Stimulated activated effector memory CD8-positive, alpha-beta T cell treated with anti-CD3 and anti-CD28 coated beads, Interleukin-12 subunit alpha, Interleukin-12 subunit beta, amount 100 ng/mL, for 72 hours (primary cell): ENCODE results near the gene PZP.

Experiments
- ATAC-seq: fragments of 150-1000 bp; cut with Tn5 transposase; 2 replicates; pipeline ENCODE4 v1.10.0; 2021
- DNase-seq, 2 donors: peaks; one replicate each; pipeline ENCODE4 v3.0.0; 2021 to 2022; ENCODE audit warnings: low spot score in 2 of 2
- H3K27ac Mint-ChIP-seq: one replicate; pipeline ENCODE4 v1.8.0; 2022; ENCODE audit warnings: mild to moderate bottlenecking, mixed read lengths
- H3K36me3 Mint-ChIP-seq: one replicate; pipeline ENCODE4 v1.8.0; 2022; ENCODE audit warnings: mild to moderate bottlenecking, mixed read lengths
- H3K4me1 Mint-ChIP-seq: one replicate; pipeline ENCODE4 v1.8.0; 2022; ENCODE audit warnings: mixed read lengths
- H3K4me3 Mint-ChIP-seq: one replicate; pipeline ENCODE4 v1.8.0; 2022; ENCODE audit warnings: mild to moderate bottlenecking, mixed read lengths
- H3K9me3 Mint-ChIP-seq: one replicate; pipeline ENCODE4 v1.8.0; 2022; ENCODE audit warnings: mixed read lengths

The PZP gene

DNA sequence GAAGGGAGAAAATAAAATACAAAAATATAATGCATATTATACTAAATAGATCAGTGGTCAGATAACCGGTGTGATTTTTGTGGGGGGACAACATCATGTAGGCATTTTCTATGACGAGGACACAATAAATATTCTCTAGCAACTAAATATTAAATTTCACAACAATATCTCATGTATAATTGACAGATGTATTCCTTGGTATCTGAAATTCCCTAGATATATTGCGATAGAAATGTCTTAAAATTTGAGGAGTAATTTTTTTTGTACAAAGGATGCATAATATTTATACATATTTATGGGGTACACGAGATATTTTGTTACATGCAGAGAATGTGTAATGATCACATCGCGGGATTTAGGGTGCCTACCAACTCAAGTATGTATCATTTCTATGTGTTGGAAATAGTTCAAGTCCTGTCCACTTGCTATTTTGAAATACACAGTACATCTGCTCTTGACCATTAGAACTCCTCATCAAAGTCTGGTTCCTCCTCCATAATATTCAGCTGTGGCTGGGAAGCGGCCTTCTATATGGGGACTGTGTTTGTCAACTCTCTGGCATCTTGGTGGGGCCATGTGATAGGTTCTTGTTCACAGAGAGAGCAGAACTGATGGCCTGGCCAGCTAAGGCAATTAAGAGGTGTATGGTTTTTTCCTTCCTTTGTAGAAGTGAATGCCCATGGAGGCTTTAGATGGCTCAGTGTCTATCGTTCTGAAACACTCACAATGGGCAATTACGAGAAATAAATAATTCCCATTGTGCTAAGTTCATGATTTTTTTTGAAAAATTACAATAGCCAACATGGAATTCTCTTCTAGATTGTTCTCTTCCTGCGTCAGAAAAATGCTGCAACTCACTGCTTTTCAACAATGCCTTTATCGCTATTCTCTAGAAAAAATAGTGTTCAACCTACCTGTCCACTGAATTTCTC, 101.3 kb downstream of the PZP start:
- Mint-ChIP-seq H3K27ac (no peak overlapping the region), H3K4me3 (no peak overlapping the region), H3K4me1 (peaks cover 30% of the 10 kb centered on the region), H3K36me3 (peaks cover 6% of the 10 kb centered on the region), H3K9me3 (no peaks in the 10 kb centered on the region)
- no peak for ATAC-seq
- no peak for DNase-seq

DNA sequence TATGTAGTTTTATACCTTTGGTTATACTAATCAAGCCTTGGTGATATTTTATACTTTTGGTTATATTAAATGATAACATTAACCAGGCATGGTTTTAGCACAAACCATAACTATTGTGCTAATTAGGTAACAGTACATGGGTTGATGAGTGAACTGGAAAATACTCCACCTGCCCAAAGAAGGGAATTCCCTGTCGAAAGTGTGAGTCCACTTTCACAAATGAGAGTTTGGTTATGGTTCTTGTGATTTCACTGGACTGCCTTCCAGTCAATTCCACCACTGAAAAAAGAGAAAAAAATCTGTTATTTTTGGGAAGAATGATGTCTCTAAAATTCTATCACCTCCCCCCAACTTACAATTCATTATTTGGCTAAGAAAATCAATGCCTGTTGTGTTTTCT, 102.1 kb downstream of the PZP start:
- Mint-ChIP-seq H3K9me3 (no peaks in the 10 kb centered on the region), H3K4me1 (peaks cover 25% of the 10 kb centered on the region), H3K36me3 (peaks cover 6% of the 10 kb centered on the region), H3K4me3 (no peak overlapping the region), H3K27ac (no peak overlapping the region)
- DNase-seq (no peak), ATAC-seq (no peak)

DNA sequence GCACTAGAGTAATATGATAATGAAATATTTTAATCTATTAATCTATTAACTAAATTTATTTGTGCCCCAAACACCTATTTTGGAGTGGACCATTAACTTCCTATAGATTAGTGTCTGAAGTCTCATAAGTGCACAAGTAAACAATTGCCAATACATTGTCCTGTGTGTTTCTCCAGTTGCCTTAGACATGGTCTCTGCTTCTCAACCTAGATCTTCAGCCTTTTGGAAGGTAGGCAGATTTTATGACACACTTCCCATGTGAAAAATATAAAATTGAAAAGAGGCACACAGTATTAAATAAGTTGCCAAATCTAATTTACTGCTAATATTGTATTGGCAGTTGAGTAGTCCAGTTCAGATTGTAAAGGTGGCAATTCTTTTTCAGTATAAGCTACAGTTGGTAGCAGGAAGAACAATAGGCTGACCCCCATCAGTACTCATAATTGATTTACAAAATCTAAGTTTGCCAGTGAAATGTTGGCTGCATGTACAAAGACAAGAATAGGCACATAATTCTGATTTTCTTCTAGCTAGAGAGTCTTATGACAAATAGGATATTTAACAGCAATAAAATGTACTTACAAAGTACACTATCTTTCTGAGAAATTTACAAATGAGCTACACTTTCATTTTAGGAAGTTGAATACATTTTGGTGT, 103.3 kb downstream of the PZP start:
- H3K36me3 Mint-ChIP-seq, result peaks cover 6% of the 10 kb centered on the region
- H3K4me3 Mint-ChIP-seq, result no peak overlapping the region
- H3K27ac Mint-ChIP-seq, result no peak overlapping the region
- H3K9me3 Mint-ChIP-seq, result no peaks in the 10 kb centered on the region
- DNase-seq (no peak), ATAC-seq (no peak)
- peaks cover 24% of the 10 kb centered on the region for H3K4me1 Mint-ChIP-seq

DNA sequence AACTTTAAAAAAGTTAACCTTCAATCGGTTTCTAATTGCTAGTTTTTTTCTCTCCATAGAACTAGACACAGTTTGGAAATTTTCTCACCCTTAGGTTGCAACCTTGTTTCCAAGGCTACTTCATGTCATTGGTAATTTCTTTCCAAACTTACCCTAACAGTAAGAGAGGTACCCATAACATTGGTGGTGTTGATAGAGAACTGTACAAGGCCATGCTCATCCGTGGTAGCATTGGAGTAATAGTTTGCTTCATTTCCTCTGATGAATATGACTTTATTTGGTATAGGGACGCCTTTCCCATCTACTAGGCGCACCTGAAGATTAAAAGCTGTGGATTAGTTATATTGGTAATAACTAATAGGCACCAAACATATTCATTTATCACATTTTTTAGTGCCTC, 104.1 kb downstream of the PZP start:
- Mint-ChIP-seq H3K36me3 (peaks cover 4% of the 10 kb centered on the region), H3K9me3 (no peaks in the 10 kb centered on the region), H3K27ac (no peak overlapping the region), H3K4me1 (peaks cover 24% of the 10 kb centered on the region), H3K4me3 (no peak overlapping the region)
- DNase-seq (no peak), ATAC-seq (no peak)

DNA sequence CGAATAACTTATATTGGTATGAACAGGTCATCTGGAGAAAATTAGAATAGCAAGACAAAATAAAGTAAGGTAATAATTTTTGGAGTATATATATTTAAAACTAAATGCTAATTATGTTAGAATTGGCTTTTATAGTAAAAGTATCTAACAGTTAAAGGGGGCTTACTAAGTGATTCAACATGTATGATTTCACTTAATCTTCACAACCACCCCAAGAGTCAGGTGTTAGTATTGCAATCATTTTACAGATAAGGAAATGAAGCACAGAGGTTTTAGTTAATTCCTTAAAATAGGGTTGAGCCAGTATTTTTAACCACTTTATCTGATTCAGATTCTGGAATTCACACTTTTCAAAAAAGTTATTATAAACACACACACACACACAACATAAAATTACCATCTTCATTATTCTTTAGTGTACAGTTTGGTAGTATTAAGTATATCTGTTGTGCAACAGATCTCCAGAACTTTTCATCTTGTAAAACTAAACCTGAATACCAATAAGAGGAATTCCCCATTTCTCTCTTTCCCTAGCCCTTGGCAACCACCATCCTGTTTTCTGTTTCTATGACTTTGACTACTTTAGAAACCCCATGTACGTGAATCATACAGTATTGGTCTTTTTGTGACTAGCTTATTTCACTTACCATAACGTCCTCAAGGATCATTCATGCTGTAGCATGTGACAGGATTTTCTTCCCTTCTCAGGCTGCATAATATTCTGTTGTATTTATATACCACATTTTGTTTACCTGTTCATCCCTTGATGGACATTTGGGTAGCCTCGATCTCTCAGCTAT, 104.9 kb downstream of the PZP start:
- Mint-ChIP-seq H3K27ac (peak overlapping the region; percentile 50), H3K9me3 (no peaks in the 10 kb centered on the region)
- ATAC-seq, result peak; percentile 99

DNA sequence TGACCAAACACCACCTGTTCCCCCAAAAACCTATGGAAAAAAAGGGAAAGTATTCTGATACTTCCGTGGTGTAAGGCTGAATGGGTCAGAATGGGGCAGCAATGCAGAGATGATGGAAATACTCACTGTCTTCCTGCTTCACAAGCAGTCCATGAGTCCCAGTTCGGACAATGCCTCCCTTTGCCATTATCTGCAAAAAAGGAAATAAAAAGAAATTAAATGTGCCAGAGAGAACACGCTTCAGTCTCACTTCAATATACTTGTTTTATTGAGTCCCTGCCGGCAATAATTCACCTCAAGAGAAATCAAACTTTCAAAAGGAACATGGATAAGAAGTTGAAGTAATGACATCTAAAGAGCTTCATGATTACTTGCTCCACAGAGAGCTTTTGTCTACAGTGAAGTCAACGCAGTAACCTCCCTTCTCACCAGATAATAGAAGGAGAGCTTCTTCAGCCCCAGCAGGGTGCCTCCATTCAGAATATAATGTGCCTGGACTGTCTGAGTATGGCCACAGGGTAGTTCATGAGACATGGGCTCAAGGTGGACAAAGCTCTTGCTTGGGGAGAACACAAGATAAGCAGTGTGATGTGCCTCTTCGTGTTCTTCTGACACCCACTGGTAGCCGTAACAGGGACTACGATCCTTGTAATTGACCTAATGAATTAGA, 107.0 kb downstream of the PZP start:
- Mint-ChIP-seq H3K9me3 (no peaks in the 10 kb centered on the region), H3K4me3 (no peak overlapping the region), H3K4me1 (peaks cover 20% of the 10 kb centered on the region), H3K27ac (no peak overlapping the region), H3K36me3 (peaks cover 6% of the 10 kb centered on the region)
- DNase-seq, result no peak
- no peak for ATAC-seq

More for the DNA sequence above, 104.9 kb downstream of the PZP start:
- DNase-seq, result no peak
- peaks cover 6% of the 10 kb centered on the region for H3K36me3 Mint-ChIP-seq
- no peak overlapping the region for H3K4me3 Mint-ChIP-seq
- peaks cover 24% of the 10 kb centered on the region for H3K4me1 Mint-ChIP-seq

DNA sequence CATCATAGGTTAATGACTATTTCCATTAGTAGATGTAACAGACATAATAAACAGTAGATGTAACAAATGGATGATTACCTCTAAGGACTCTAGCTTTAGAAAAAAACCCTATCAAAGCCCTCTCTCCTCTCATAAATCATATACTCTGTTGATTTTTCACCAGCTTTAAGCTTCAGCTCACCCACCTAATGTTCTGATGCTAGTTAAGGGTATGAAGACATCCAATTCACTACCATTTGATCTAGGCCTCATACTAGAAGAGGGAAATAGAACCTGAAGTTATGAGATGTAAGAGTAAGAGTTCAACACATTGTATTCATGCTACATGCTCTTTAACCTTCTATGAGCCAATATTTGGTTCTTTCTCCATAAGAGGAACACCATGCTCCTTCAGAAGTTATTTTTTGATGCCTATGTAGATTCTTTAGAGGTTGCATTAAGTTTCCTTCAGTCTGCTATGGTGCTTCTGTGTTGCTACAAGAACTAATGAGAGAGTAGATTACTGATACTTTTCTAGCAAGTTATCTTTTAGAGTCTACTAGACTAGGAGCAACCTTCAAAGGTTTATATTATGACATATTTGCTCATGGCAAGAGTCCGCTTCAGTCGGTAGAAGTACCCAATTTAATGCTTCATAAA, 108.5 kb downstream of the PZP start:
- Mint-ChIP-seq H3K27ac (no peak overlapping the region), H3K4me3 (no peak overlapping the region), H3K36me3 (peaks cover 6% of the 10 kb centered on the region), H3K9me3 (no peaks in the 10 kb centered on the region), H3K4me1 (peaks cover 6% of the 10 kb centered on the region)
- ATAC-seq (no peak), DNase-seq (no peak)
